Mononuclear cell (primary cell): ENCODE measurements around the gene C12orf57. TPM values are rescaled to one million over a fixed set of nuclear protein-coding genes. Genes with fewer than 3 reads are reported as not detected.

Experiments used
- H3K27me3 ChIP-seq: 2 replicates; pipeline ENCODE4 v1.6.0; 2011; ENCODE audit warnings: low read length, control low read depth; ENCODE audit not compliant: insufficient read depth
- H3K4me1 ChIP-seq: 2 replicates; pipeline ENCODE4 v1.5.1; 2011; ENCODE audit warnings: mild to moderate bottlenecking, low read length, control low read depth; ENCODE audit not compliant: insufficient read depth
- H3K4me3 ChIP-seq: 2 replicates; pipeline ENCODE4 v1.5.1; 2011; ENCODE audit warnings: mild to moderate bottlenecking, low read length, moderate library complexity
- H3K9me3 ChIP-seq: 2 replicates; pipeline ENCODE4 v1.5.1; 2011; ENCODE audit warnings: low read depth, mild to moderate bottlenecking, control low read depth, low read length
- total RNA-seq: library from RNA; depleted of rRNA; stranded (reverse); fragments of >200 nt; gene quantifications from one replicate; pipeline ENCODE4 v1.2.3, GENCODE V29; 2012

Gene C12orf57
- total RNA-seq, 1 donor, result 274 TPM

DNA sequence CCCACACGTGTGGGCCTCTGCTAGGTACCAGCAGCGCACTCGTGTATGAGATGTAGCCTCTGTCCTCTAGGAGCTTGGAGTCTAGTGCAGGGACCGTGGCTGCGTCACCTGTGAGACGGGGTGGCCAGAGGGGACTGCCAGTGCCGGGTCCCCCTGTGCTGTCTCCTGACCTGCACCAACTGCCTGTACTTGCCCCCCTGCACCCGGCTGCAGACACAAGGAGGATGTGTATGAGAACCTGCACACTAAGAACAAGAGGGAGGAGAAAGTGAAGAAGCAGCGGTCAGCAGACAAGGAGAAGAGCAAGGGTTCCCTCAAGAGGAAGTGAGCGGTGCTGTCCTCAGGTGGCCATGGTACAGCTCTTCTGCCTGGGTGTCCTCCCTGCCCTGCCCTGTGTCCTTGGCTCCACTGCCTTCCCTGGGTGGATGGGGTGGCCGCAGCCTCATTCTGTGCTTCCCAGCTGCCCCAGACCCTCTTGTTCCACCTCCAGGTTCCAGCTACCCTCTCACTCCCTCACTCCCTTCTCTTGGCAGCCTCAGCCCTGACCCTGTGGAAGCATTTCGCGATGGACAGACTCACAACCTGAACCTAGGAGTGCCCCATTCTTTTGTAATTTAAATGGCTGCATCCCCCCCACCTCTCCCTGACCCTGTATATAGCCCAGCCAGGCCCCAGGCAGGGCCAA lies 16.9 kb downstream of the C12orf57 start:
- Histone ChIP-seq H3K4me1 (peaks cover 94% of the 10 kb centered on the region), H3K9me3 (no peaks in the 10 kb centered on the region), H3K4me3 (no peak overlapping the region), H3K27me3 (no peaks in the 10 kb centered on the region)

DNA sequence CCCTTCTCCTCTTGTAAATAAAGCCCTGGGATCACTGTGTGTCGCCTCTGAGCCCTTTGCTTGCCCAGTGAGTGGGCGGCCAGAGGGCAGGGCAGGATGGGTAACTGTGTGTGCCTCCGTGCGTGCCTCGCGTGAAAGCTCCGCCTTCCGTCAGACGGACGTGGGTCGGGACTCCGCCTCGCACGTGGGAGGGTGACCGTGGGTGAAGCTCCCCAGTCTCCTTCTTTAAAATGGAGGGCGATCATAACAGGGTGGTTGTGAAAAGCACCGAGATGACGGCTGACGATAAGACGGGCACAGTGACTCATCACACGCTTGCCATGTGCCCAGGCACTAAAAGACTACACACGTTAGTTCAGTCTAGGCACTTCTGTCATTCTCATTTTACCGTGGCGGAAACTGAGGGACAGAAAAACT lies 17.5 kb downstream of the C12orf57 start:
- no peaks in the 10 kb centered on the region for H3K27me3 ChIP-seq
- H3K4me1 ChIP-seq, result peaks cover 89% of the 10 kb centered on the region
- H3K4me3 ChIP-seq, result no peak overlapping the region
- H3K9me3 ChIP-seq, result no peaks in the 10 kb centered on the region

DNA sequence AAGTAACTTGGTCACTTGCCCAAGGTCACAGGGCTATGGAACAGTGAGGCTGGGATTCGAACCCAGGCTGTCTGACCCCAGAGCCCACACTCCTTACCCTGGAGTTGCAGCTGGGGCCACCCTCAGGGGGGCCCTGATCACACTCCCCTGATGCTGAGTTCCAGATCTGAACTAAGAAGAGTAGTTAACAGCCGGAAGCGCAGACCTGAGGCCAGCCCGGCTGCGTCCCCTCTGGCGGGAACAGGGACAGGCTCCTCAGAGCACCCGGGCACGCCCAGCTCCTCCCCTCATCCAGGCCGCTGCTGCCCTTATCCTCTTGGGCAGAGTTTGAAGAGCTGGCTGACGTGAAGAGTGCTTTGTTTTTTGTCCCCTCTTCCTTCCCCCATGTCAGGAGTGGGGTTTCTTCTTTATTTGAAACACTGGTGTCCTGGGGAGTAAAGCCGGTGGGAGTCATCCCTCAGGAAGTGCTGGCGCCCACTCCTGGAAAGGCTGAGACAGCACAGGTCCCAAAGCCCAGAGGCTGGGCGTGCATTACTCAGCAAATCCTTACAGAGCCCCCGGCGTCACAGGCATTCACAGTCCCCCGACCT lies 18.0 kb downstream of the C12orf57 start:
- peaks cover 84% of the 10 kb centered on the region for H3K4me1 ChIP-seq
- H3K9me3 ChIP-seq, result no peaks in the 10 kb centered on the region
- no peak overlapping the region for H3K4me3 ChIP-seq

DNA sequence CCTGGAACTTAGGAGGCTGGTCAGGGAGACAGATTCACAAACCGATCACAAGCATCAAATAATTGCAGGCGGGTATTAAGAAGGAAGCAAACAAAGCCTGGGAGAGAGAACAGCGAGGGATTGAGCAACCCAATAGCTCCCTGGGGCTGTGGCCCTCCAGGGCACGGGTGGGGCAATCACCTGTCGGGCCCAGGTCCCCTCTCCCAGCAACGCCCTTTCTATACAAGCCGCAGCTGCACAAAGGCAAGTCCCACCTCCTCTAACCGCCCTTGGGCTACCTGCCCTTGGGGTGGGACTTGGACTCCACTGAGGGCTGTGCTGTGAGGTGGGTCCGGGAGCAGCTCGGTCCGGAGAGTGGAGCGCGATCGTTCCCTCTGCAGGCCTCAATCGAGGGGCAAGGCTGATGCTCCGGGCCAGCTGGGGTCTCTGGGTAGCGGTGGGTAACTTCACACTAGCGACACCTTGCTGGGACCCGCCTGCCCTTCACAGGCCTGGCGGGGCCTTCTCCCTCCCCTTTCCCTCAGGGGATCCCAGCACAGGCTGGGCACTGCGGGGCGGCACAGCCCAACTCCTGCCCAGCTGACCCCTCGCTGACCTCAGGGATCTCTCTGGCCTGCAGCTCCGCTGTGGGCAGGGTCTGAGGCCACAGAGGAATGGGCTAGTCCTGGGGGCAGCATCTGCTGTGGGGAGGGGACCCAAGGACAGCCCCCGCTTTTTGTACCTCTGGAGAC lies 18.6 kb downstream of the C12orf57 start:
- H3K27me3 ChIP-seq, result no peaks in the 10 kb centered on the region
- no peaks in the 10 kb centered on the region for H3K9me3 ChIP-seq
- H3K4me1 ChIP-seq, result peaks cover 77% of the 10 kb centered on the region
- no peak overlapping the region for H3K4me3 ChIP-seq

More for the DNA sequence above, 18.0 kb downstream of the C12orf57 start:
- no peaks in the 10 kb centered on the region for H3K27me3 ChIP-seq

DNA sequence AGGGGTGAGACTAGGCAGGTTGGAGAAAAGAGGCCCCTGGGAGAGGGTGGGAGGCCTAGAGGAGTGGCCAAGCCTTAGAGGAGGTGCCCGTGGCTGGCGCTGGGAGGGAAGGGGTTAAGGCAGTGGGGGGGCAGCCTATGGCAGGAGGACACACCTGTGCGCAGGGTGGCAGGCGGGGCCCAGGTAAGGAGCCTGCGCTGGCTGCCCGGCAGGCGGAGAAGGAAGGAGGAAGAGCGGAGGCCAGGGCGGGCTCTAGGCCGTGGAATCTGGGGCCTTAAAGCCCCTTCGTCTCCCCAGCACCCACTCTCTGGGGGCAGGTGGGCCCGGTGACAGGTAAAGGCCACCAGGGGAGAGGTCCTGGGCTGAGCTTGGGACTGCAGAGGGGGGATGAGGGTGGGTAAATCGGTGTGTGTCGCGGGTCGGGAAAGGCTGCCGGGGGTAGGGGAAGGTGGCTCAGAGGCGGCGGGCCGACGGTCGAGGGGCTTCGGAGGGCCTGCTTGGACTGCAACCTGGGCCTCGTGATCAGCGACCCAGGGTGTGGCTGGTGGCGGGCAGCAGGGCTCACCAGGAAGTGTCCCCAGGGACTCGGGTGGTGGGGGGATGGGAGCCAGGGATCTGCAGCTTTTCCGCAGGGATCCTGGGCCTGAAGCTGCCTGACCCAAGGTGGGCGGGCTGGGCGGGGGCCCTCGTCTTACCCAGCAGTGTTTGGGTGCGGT lies 19.4 kb downstream of the C12orf57 start:
- Histone ChIP-seq H3K27me3 (no peaks in the 10 kb centered on the region), H3K4me3 (no peak overlapping the region), H3K4me1 (peaks cover 70% of the 10 kb centered on the region), H3K9me3 (no peaks in the 10 kb centered on the region)

DNA sequence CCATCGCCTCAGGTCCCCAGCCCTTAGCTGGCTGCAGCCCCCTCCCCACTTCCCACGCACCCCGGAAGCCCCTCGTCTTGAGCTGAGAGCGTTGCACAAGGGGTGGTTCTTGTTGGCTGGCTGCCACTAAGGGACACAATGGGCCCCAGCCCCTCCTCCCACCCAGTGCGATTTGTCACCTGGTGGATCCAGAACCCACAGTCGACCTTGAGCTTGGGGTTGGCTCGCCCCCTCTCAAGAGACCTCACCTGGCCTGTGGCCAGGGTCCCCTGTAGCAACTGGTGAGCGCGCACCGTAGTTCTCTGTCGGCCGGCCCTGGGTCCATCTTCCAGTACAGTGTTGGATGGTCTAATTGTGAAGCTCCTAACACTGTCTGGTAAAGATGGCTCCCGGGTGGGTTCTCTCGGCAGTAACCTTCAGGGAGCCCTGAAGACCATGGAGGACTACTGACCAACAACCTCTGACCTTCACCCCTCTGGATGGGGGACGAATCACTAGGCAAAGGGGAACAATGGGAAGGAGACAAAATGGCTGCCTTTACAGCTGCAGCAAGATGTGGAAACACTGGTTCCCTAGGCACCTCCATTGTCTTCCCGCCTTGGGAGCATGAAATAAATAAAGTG lies 20.1 kb downstream of the C12orf57 start:
- Histone ChIP-seq H3K9me3 (no peaks in the 10 kb centered on the region), H3K4me1 (peaks cover 63% of the 10 kb centered on the region), H3K27me3 (no peaks in the 10 kb centered on the region), H3K4me3 (no peak overlapping the region)

DNA sequence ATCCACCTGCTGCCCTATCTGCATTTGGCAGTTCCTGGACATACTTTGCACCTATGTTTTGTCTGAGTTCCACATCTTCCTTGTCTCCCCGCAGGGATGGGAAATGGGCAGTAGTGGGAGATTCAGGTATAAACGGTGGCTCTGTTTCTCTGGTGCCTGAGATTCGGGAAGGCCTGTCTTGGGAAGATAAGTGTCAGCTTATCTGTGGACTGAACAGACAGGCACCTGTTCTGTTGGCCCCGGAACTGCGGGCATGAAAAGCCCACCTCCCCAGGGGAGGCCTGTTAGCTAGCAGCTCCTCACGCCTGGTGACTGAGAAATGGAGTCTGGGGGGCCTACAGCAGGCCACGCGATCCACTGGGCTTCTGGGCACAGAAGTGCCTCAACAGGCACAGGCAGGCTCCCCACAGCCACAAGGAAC lies 20.8 kb downstream of the C12orf57 start:
- Histone ChIP-seq H3K4me1 (peaks cover 63% of the 10 kb centered on the region), H3K4me3 (no peak overlapping the region), H3K27me3 (no peaks in the 10 kb centered on the region), H3K9me3 (no peaks in the 10 kb centered on the region)

DNA sequence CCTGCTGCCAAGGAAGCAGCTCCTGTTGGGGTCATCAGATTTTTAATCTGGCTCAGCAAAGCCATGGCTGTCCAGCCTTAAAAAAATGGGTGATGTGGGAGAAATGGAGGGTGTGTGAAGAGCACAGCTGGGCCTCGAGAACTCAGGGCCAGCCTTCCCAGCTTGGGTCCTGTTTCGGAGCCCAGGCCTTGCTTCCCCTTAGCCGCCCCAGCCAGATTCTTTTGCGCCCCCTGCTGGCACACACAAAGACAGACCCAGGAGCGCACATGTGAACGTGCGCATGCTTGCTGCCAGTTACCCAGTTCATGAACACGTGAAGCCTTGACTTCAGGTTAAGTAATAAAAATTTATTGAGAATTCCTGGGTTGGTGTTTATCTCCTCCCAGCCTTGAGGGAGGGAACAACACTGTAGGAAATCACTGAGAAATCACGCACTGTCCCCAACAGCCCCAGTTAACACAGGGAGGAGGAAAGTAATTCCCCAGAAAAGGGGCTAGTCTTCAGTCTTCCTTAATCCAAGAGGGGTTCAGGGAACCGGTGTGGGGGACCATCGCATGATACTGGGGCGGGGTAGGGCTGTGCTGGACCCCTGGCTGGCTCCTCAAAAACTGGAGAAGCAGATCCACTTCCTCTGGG lies 21.3 kb downstream of the C12orf57 start:
- Histone ChIP-seq H3K4me1 (peaks cover 63% of the 10 kb centered on the region), H3K9me3 (no peaks in the 10 kb centered on the region), H3K27me3 (no peaks in the 10 kb centered on the region), H3K4me3 (no peak overlapping the region)

DNA sequence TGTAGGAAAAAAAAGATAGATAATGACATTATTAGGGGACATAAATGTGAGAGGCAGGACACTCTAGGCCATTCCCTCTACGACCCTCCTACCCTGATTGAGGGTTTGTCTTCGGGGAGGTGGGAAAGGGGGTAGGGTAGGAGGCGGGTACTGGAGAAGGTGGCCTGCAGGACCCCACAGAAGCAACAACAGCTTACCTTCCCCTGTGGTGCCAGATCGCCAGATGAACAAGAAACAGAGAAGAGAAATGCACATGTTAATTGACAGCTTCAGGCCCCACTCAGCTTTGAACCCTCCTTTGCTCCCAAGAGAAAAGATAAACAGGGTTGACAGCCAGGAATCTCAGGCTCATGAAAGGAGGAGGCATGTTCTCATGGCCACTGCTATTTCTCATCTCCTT lies 21.9 kb downstream of the C12orf57 start:
- no peaks in the 10 kb centered on the region for H3K9me3 ChIP-seq
- H3K27me3 ChIP-seq, result no peaks in the 10 kb centered on the region
- peaks cover 58% of the 10 kb centered on the region for H3K4me1 ChIP-seq
- H3K4me3 ChIP-seq, result no peak overlapping the region

DNA sequence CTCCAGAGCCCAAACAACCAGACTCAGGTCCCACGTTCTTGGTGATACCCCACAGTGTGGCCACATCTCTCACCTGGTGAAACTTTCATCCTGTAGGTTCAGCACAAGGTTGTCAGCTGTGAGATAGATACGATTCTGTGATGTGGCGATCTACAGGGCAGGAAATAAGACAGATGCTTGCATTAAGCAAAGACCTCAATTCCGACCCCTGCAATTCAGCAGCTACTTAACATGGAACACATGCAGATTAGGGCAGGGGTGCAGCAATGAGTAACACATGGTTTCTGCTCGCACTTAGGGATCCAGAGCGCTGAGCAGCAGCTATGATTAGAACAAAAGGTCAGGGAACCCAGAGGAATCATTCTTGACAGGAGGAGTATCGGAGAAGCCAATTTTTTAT lies 22.5 kb downstream of the C12orf57 start:
- Histone ChIP-seq H3K9me3 (no peaks in the 10 kb centered on the region), H3K27me3 (no peaks in the 10 kb centered on the region), H3K4me3 (no peak overlapping the region), H3K4me1 (peaks cover 54% of the 10 kb centered on the region)

DNA sequence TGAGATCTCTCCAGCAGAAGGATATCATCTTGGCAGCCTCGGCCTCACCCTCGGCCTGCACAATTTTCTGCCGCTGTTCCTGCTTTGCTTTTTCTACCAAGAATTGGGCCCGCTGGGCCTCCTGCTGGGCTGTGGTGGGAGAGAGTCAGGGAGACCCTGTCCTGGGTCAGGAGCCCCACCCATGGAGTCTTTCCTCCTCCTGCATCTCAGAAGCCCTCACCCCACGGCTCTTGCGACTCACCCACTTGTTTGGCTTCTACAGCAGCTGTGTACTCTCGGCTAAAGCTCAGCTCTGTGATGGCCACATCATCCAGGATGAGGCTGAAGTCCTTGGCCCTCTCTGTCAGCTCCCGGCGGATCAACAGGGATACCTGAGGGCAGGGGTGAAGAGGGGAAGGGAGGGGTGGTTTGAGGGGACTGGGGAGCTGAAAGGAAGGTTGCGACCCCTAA lies 23.9 kb downstream of the C12orf57 start:
- H3K27me3 ChIP-seq, result no peaks in the 10 kb centered on the region
- peaks cover 49% of the 10 kb centered on the region for H3K4me1 ChIP-seq
- no peak overlapping the region for H3K4me3 ChIP-seq
- H3K9me3 ChIP-seq, result no peaks in the 10 kb centered on the region

DNA sequence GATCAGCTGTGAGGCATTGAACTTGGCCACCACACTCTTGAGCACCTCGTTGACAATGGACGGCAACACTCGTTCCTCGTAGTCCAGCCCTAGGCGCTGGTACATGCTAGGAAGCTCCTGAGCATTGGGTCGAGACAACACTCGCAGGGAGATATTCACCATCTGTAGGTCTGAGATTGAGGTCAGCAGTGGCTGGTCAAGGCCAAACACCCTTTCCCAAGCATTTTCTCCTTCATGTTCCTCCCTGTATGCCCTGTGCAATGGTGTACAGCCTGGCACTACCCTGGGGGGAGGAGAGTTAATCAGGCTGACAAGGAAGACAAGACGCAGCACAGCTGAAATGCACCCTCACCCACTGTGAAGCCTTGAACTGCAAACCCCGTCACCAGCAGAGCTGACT lies 24.6 kb downstream of the C12orf57 start:
- H3K4me1 ChIP-seq, result peaks cover 47% of the 10 kb centered on the region
- H3K27me3 ChIP-seq, result no peaks in the 10 kb centered on the region
- no peaks in the 10 kb centered on the region for H3K9me3 ChIP-seq
- no peak overlapping the region for H3K4me3 ChIP-seq

DNA sequence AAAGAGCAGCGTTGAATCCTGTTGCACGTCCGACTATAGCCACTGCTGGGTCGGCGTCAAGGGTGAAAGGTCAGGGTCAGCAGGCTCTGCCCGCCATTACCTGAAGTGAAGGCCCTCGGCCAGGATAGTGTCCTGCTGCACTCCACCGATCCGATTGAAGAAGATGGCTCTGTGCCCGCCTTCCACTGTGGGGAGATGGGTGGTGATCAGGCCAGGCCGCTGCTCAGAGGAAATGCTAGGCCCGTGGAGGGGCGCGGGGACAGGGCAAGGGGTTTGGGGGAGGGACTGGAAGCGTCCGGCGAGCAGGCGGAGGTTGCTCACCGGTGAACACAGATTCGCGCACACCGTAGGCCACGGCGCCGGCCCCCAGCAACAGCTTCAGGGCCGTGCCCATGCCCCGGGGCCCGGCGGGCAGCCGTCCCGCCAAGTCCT lies 26.3 kb downstream of the C12orf57 start:
- Histone ChIP-seq H3K4me3 (peak overlapping the region; percentile 100), H3K27me3 (no peaks in the 10 kb centered on the region), H3K9me3 (no peaks in the 10 kb centered on the region), H3K4me1 (peaks cover 32% of the 10 kb centered on the region)

DNA sequence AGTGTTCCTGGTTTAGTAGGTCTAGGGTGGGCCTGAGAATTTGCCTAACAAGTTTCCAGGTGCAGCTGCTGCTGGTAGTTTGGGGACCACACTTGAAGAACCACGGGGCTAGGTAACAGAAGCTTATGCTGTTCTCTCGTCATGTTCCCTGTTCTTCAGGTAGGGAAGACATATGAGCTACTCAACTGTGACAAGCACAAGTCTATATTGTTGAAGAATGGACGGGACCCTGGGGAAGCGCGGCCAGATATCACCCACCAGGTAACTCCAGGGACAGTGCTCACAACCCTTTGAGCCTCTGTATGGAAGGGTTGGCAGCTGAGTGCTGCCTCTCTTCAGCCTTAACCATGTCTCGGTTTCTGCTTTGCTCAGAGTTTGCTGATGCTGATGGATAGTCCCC lies 30.4 kb downstream of the C12orf57 start:
- Histone ChIP-seq H3K9me3 (no peaks in the 10 kb centered on the region), H3K4me3 (no peak overlapping the region), H3K4me1 (peaks cover 23% of the 10 kb centered on the region), H3K27me3 (no peaks in the 10 kb centered on the region)
